PFSK-1 (cell line): ENCODE data around the gene EHD3.

ENCODE experiments used
- POLR2AphosphoS5 ChIP-seq: IDR thresholded peaks from 2 replicates; pipeline ENCODE4 v1.6.1; 2012; ENCODE audit warnings: low read depth, mild to moderate bottlenecking, control low read depth, low read length, moderate library complexity
- SIN3A ChIP-seq: IDR thresholded peaks from 2 replicates; pipeline ENCODE4 v1.6.1; 2012; ENCODE audit warnings: mild to moderate bottlenecking, low read length, moderate library complexity, borderline replicate concordance; ENCODE audit not compliant: insufficient read depth
- TAF1 ChIP-seq: IDR thresholded peaks from 2 replicates; pipeline ENCODE4 v1.6.1; 2012; ENCODE audit warnings: low read length, control low read depth, borderline replicate concordance; ENCODE audit not compliant: insufficient read depth

- TF ChIP-seq TAF1 (no peak), SIN3A (no peak), POLR2AphosphoS5 (no peak)
Observed at GRCh38 chr2:31203916-31204315, 30.0 kb upstream of the EHD3 start.
